Stimulated activated CD8-positive, alpha-beta memory T cell treated with anti-CD3 and anti-CD28 coated beads, Interleukin-7, amount 100 ng/mL, for 24 hours (primary cell): ENCODE data around the gene ARPP21.

Source experiments
- DNase-seq: peaks from one replicate; pipeline ENCODE4 v3.0.0-alpha.2; 2020; ENCODE audit warnings: low read depth

Gene ARPP21

DNA sequence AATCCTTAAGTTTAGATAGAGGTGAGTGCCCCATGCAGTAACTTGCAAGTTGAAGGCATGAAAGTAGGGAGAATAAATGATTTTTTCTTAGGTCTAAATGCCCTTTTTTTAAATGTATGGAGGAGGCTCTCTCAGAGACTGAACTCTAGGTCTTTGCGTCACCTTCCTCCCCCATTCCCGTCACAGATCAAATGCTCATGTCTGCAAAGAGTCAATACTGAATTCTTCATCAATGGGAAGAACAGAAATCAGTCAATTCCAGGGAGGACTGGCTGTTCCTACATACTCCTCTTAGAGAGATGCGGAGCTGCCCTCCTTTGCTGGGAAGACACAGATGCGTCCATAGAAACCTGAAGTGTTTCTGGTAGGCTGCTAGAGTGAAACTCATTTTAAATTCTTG lies 98.2 kb downstream of the ARPP21 start:
- DNase-seq, result no peak

GRCh38 chr3:35737934-35738706 lies 98.8 kb downstream of the ARPP21 start:
- no peak for DNase-seq

- DNase-seq, result no peak
Measured at GRCh38 chr3:35739181-35739809, 100.0 kb downstream of the ARPP21 start.

DNA sequence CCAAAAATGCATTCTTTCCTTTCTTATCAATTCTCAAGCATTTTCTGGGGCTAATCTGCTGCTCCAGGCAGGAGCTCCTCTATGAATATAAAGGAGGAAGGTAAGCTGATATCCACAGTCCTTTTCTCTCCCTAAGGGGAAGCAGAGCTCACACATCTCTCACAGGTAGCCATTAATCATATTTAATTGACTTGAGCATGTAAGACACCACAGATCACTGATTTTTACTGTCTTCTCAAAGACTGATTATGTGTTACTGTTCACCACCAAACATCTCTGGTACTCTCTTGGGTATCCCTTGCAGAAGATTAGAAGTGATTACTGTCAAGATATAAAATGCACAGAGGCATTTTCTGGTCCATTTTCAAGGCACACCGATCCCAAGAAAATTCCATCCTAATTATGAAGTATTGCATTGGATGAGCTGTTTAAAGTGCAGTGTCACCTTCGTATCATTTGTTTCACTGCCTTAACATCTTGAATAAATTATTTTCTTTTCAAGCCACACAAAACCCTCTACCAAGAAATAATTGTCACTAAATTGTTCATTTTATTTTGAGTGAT lies 100.7 kb downstream of the ARPP21 start:
- no peak for DNase-seq

DNA sequence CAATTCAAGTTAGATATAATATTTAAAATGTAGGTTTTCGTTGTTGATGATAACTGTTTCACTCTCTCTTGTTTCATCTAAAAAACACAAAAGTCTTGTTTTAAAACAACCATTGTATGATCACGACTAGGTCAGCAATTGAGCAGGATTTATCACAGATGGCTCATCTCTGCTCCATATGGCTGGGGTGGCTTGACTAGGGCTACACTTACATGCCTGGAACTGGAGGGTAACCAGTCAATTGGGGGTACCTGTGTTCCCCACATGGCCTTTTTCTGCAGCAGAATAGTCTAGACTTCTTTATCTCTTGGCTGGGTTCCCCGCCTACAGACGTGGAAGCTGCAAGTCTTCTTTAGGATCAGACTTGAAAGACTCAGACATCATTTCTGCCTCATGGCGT lies 103.9 kb downstream of the ARPP21 start:
- DNase-seq, result no peak

- DNase-seq, result no peak
Measured at GRCh38 chr3:35744419-35744818, 105.1 kb downstream of the ARPP21 start.

DNA sequence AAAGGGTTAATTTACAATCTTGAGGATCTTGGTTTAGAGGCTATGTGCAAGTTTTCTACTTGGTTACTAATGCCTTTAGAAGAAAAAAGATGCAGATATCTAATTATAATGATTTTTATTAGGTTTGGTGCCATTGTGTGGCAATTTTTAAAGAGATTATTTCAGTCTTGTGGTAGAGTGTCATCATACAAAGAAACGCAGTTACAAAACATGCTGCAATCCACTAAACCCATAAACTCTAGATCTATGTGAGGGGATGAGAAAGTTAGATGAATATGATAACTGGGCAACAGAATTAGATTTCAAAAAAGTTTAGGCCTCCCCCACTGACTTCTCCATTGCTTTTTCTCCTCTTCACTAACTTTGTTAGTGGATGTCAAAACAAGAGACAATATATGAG lies 106.0 kb downstream of the ARPP21 start:
- no peak for DNase-seq

DNA sequence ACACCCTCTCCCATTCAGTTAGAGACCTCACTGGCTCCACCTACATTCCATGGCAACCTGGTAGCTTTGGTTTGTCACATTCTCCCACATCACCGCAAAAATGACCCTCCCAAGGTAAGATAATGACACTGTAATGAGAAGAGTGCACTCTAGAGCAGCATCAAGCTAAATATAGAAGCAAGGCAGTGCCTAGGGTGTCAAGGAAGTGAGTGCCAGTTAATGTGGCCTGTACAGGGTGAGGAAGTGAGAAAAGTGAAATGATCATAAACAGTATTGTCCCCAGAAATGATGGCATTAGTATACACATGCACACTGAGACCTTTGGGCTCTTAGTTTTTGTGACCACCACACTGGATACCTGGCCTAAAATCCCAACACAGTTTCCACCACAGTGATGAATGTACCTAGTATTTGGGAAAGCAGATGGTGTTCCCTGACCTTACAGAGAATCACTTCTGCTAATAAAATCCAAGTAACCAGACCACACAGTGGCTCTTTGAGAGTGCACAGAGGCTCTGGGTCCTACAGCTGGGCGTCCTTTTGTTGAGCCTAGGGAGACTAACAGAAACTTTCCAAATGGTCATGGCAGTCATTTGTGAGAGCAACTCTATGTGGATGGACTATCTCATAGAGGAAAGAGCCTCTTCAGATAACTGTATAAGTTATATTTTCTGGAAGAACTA lies 106.6 kb downstream of the ARPP21 start:
- DNase-seq, result no peak

DNA sequence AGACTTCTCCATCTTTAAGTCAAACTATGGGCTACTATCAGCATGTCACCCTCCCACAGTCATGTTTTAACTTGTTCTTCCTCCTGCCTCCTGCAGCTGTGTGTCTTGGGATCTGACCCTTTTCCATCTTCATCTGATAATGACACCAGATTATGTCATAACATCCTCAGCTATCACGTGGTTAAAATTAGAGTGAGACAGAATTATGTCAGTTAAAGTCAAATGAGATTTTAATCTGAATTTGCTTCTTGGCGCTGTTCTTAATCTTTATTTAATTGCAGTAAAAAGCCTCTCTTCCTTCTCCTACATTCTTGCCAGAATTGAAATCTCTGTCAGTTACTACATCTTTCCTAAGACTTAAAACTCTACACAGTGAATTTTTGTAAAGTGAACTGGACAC lies 107.2 kb downstream of the ARPP21 start:
- DNase-seq, result no peak

- DNase-seq, result no peak
Measured at GRCh38 chr3:35748144-35748543, 108.8 kb downstream of the ARPP21 start.

- DNase-seq, result no peak
Measured at GRCh38 chr3:35751207-35751606, 111.9 kb downstream of the ARPP21 start.

DNA sequence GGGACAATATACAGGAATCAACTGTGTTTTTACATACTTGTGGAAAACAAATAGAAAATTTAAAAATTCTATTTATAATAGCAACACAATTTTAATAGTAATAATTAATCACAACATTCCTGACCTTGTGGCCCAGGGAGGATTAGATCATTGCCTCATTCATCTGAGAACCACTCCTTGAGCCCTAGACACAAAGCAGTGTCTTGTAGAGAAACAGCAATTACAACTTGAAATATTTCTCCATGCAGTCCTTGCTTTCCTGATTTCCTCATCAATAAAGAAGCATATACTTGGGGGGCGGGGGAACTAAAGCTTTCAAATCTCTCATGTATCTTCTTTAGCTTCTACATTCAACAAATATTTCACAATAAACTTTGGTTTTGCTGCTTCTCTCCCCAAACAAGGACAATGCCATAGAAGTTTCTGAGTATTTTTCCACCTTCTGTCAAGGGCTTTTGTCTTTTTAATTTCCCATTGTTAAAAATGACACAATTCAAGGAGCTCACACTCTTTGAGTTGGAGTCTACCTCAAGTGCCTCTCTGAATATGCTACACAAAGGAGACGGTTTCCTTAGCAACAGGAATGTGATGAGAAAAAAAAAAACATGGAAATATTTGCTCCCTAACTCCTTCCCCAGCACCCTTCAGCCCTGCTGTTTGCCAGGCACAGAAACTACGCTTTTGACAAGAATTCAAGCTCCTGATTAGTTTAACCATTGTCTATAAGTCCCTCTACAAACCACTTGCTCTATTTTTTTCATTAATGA lies 118.8 kb downstream of the ARPP21 start:
- no peak for DNase-seq

DNA sequence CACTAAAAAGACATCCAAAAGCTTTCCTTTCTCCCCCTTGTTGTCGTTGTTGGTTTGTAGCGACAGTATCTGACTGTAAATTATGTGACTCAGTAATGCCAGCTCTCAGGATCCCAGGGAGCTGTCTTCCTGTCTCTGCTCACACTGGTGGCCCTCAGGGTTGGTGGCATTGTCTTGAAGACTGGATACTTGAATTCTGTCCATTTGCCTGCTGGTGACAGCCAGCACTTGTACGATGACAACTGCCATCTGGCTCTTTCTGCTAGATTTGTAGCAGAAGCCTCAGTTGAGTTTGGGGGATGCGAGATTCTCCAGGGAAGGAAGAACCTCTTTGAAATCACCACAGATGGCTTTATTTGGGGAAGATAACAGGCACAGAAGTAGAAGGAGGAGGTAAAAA lies 120.8 kb downstream of the ARPP21 start:
- no peak for DNase-seq

DNA sequence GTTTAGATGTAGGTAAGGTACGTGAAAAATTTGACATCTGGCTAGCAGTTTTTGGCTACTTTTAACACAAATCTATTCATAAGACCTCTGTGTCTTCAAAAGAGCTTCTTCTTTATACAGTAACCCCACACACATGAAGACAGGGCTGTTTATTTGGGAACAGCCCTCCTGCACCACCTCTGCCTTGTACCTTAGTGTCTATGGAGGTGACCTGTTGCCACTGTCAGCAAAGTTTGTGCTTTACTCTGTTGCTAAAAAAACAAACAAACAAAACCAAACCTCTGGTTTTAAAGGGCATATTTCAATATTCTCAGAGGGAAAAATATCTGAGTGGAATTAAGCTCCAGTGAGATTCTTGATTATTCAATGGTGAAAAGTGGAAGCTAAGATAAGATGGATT lies 122.0 kb downstream of the ARPP21 start:
- DNase-seq, result no peak

DNA sequence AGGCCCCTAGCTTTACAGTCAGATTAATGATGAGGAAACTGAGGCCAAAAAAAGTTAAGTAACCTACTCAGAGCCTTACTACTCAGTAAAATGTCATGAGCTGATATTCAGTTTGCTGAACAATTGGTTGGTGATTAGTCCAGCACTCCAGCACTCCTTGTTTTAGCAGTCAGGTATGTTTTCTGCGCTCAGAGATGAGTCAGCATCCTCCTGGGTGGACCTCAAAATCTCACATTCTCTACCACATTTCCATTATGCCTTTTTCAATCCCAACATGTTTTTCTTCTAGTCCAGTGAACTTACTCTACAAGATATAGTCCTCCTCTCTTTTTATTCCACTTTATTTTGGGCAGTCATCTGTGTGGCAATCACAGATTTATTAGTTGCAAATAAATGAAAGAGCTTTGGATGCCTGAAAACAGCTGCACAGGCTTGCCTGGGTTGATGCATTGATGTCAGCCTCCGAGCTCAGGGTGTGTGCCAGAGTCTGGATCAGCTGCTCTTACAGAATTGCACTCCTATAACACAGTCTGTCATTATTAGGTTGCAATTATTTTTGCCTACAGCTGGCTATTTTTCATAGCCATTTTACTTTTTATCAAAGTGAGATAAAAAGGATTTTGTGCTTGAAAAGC lies 133.2 kb downstream of the ARPP21 start:
- DNase-seq, result no peak

GRCh38 chr3:35773417-35773816 lies 134.1 kb downstream of the ARPP21 start:
- no peak for DNase-seq

GRCh38 chr3:35776346-35776745 lies 137.0 kb downstream of the ARPP21 start:
- no peak for DNase-seq

GRCh38 chr3:35777065-35777464 lies 137.7 kb downstream of the ARPP21 start:
- DNase-seq, result no peak

- DNase-seq, result no peak
Measured at GRCh38 chr3:35777563-35778554, 138.5 kb downstream of the ARPP21 start.

DNA sequence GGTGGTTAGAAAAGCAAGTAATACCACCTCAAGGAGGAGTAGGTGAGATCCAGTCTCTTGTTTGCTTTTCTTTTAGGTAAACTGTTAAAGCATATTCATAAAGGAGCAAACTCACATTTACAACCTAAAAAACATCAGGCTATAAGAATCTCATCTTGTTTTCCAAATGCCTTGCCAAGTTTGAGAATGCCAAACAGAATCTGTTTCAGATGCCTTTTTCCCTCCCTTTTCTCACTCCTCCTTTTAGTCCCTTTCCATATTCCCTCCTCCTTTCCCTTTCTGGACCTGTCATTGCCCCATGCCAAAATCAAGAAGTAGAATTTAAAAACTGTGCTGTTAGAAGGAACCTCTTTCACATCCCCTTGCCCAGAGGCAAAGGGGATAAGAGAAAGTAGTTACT lies 140.3 kb downstream of the ARPP21 start:
- no peak for DNase-seq
